ENCODE data around the gene ENTR1. TPM values are rescaled to one million over a fixed set of nuclear protein-coding genes. Genes with fewer than 3 reads are reported as not detected.

Gene ENTR1
- total and polyA plus RNA-seq, 2 of the 13 experiments (the other 11 are each of a cell fraction or from before 2014, with no cell fraction given) = 70.1 to 76.4 TPM

Other genes with a start within 250 kb of the ENTR1 start
- gene LHX3, start 205.5 kb downstream of the ENTR1 start, total RNA-seq (2016; rRNA removed; fragmentation: Illumina TruSeq; extraction: Trizol) = not detected in 2 replicates
- gene LHX3, start 205.5 kb downstream of the ENTR1 start, polyA plus RNA-seq (2011; rRNA removed) = not detected in 2 replicates
- 10.1 and 27.1 TPM in 2 replicates for gene QSOX2, start 164.8 kb downstream of the ENTR1 start, total RNA-seq (2016; rRNA removed; fragmentation: Illumina TruSeq; extraction: Trizol)
- gene QSOX2, start 164.8 kb downstream of the ENTR1 start, polyA plus RNA-seq (2011; rRNA removed) = 36.4 and 42.1 TPM in 2 replicates
- 0.13 TPM in 1 of 2 replicates, not detected in the other for gene CCDC187, start 106.5 kb downstream of the ENTR1 start, total RNA-seq (2016; rRNA removed; fragmentation: Illumina TruSeq; extraction: Trizol)
- 0.03 and 0.09 TPM in 2 replicates for gene CCDC187, start 106.5 kb downstream of the ENTR1 start, polyA plus RNA-seq (2011; rRNA removed)
- gene GPSM1, start 83.1 kb downstream of the ENTR1 start, total RNA-seq (2016; rRNA removed; fragmentation: Illumina TruSeq; extraction: Trizol) = 0.59 and 1.0 TPM in 2 replicates
- 2.4 and 3.4 TPM in 2 replicates for gene GPSM1, start 83.1 kb downstream of the ENTR1 start, polyA plus RNA-seq (2011; rRNA removed)
- gene DNLZ, start 46.9 kb downstream of the ENTR1 start, total RNA-seq (2016; rRNA removed; fragmentation: Illumina TruSeq; extraction: Trizol) = 5.4 and 8.0 TPM in 2 replicates
- 3.4 and 4.5 TPM in 2 replicates for gene DNLZ, start 46.9 kb downstream of the ENTR1 start, polyA plus RNA-seq (2011; rRNA removed)
- 3.6 and 7.4 TPM in 2 replicates for gene CARD9, start 36.9 kb downstream of the ENTR1 start, total RNA-seq (2016; rRNA removed; fragmentation: Illumina TruSeq; extraction: Trizol)
- gene CARD9, start 36.9 kb downstream of the ENTR1 start, polyA plus RNA-seq (2011; rRNA removed) = 3.3 and 7.2 TPM in 2 replicates
- 4.3 and 6.0 TPM in 2 replicates for gene SNAPC4, start 10.4 kb downstream of the ENTR1 start, total RNA-seq (2016; rRNA removed; fragmentation: Illumina TruSeq; extraction: Trizol)
- 2.0 and 3.3 TPM in 2 replicates for gene SNAPC4, start 10.4 kb downstream of the ENTR1 start, polyA plus RNA-seq (2011; rRNA removed)
- 75.7 and 88.4 TPM in 2 replicates for gene PMPCA, start within 50 bp of the ENTR1 start, total RNA-seq (2016; rRNA removed; fragmentation: Illumina TruSeq; extraction: Trizol)
- 70.2 and 80.2 TPM in 2 replicates for gene PMPCA, start within 50 bp of the ENTR1 start, polyA plus RNA-seq (2011; rRNA removed)
- gene INPP5E, start 29.2 kb upstream of the ENTR1 start, total RNA-seq (2016; rRNA removed; fragmentation: Illumina TruSeq; extraction: Trizol) = 3.0 and 5.5 TPM in 2 replicates
- gene INPP5E, start 29.2 kb upstream of the ENTR1 start, polyA plus RNA-seq (2011; rRNA removed) = 5.5 and 7.5 TPM in 2 replicates
- gene SEC16A, start 72.4 kb upstream of the ENTR1 start, total RNA-seq (2016; rRNA removed; fragmentation: Illumina TruSeq; extraction: Trizol) = 15.9 and 27.7 TPM in 2 replicates
- gene SEC16A, start 72.4 kb upstream of the ENTR1 start, polyA plus RNA-seq (2011; rRNA removed) = 17.9 and 18.9 TPM in 2 replicates
- 0.22 and 0.35 TPM in 2 replicates for gene NOTCH1, start 135.4 kb upstream of the ENTR1 start, total RNA-seq (2016; rRNA removed; fragmentation: Illumina TruSeq; extraction: Trizol)
- gene NOTCH1, start 135.4 kb upstream of the ENTR1 start, polyA plus RNA-seq (2011; rRNA removed) = 0.09 and 0.12 TPM in 2 replicates

Data from HepG2 (cell line).